K562 (cell line): Measurements from ENCODE around the gene DAB2. TPM values are rescaled to one million over a fixed set of nuclear protein-coding genes. Genes with fewer than 3 reads are reported as not detected.

Experiments used
- ATAC-seq: fragments of 200-7000 bp; cut with Tn5 transposase; 3 replicates; pipeline ENCODE4 v1.9.1; 2020; ENCODE audit warnings: moderate library complexity
- BruUV-seq: library from RNA; stranded (reverse); fragments of 400-500 nt; replicated peaks from 2 replicates; lab custom pipeline; 2021; lab: Mats Ljungman, UMichigan
- CTCF ChIA-PET: fragments of 300-600 bp; formaldehyde crosslinking; extraction: SDS; loops from one replicate; lab custom pipeline; 2021; ENCODE audit warnings: low intra/inter-chr PET ratio; lab: Yijun Ruan, JAX
- POLR2A ChIA-PET: fragments of 300-600, 350-650 bp; sonication (Branson Sonifier 250); formaldehyde crosslinking; extraction: SDS; loops from one replicate; lab custom pipeline; 2021; ENCODE audit warnings: antibody characterized with exemption, inconsistent platforms; lab: Yijun Ruan, JAX
- DNase-seq, 4 experiments: peaks; one replicate each; pipeline versions ENCODE4 v3.0.0 to v3.0.0-alpha.2; 2011 to 2018; ENCODE audit warnings: low spot score in 3 of 4, mixed read lengths in 3 of 4; ENCODE audit errors: extremely low read depth in 1 of 4
- FAIRE-seq: peaks from 2 replicates; lab custom pipeline; 2011; peaks lifted over from hg19 to GRCh38; lab: Jason Lieb, UNC
- H2AFZ ChIP-seq: 2 replicates; pipeline ENCODE4 v1.6.0; 2011; ENCODE audit warnings: low read depth, low read length, control low read depth, inconsistent platforms
- H3K27ac ChIP-seq: fragments of 200-600 bp; 3 replicates; pipeline ENCODE4 v1.8.0; 2011; ENCODE audit warnings: low read depth, mild to moderate bottlenecking, control low read depth, inconsistent platforms, low read length, moderate library complexity, mixed read lengths; ENCODE audit errors: extremely low read depth
- H3K27me3 ChIP-seq, 2 experiments: fragments of 300-600 bp in 1 of 2; 2 replicates in 1 of 2; 3 replicates in 1 of 2; pipeline versions ENCODE4 v1.6.0 to v1.8.0; 2011; ENCODE audit warnings: inconsistent platforms in 2 of 2, low read length in 2 of 2, mild to moderate bottlenecking in 1 of 2, mixed read lengths in 1 of 2, moderate library complexity in 1 of 2; ENCODE audit not compliant: control insufficient read depth in 2 of 2, insufficient read depth in 2 of 2
- H3K36me3 ChIP-seq: fragments of 300-600 bp; 3 replicates; pipeline ENCODE4 v1.8.0; 2011; ENCODE audit warnings: mild to moderate bottlenecking, low read length, inconsistent platforms; ENCODE audit not compliant: control insufficient read depth, insufficient read depth
- H3K4me1 ChIP-seq, 2 experiments: fragments of 200-600 bp in 1 of 2; replicated peaks in 1 of 2; 2 replicates in 1 of 2; 3 replicates in 1 of 2; pipeline versions ENCODE4 v1.5.1 to v1.8.0; 2011; ENCODE audit warnings: inconsistent platforms in 2 of 2, low read length in 2 of 2, mild to moderate bottlenecking in 1 of 2, mixed read lengths in 1 of 2, moderate library complexity in 1 of 2; ENCODE audit not compliant: control insufficient read depth in 2 of 2, insufficient read depth in 2 of 2
- H3K4me2 ChIP-seq: 2 replicates; pipeline ENCODE4 v1.6.1; 2011; ENCODE audit warnings: low read length, control low read depth, inconsistent platforms, mixed read lengths; ENCODE audit not compliant: insufficient read depth
- H3K4me3 ChIP-seq: fragments of 200-600 bp; sonication (generic), shearing (Covaris generic); 2 replicates; pipeline ENCODE4 v1.5.1; 2016; ENCODE audit warnings: control low read depth, inconsistent platforms
- H3K79me2 ChIP-seq: fragments of 200-600 bp; 3 replicates; pipeline ENCODE4 v1.8.0; 2011; ENCODE audit warnings: low read length, inconsistent platforms; ENCODE audit not compliant: control insufficient read depth, insufficient read depth
- H3K9ac ChIP-seq, 2 experiments: 2 replicates each; pipeline versions ENCODE4 v1.6.0 to v1.6.1; 2011; ENCODE audit warnings: low read depth in 2 of 2, low read length in 2 of 2, control low read depth in 1 of 2, inconsistent platforms in 1 of 2, mild to moderate bottlenecking in 1 of 2, mixed read lengths in 1 of 2; ENCODE audit not compliant: insufficient read depth in 1 of 2
- H3K9me1 ChIP-seq: one replicate; pipeline ENCODE4 v1.6.0; 2011; ENCODE audit warnings: inconsistent platforms, mild to moderate bottlenecking, low read length, moderate library complexity; ENCODE audit not compliant: control insufficient read depth, insufficient read depth
- H3K9me3 ChIP-seq: replicated peaks from 2 replicates; pipeline ENCODE4 v1.5.1; 2011; ENCODE audit warnings: low read depth, low read length, inconsistent platforms; ENCODE audit not compliant: control insufficient read depth, insufficient read depth
- H4K20me1 ChIP-seq: replicated peaks from 2 replicates; pipeline ENCODE4 v1.6.1; 2011; ENCODE audit warnings: low read length, inconsistent platforms, mixed read lengths; ENCODE audit not compliant: control insufficient read depth, insufficient read depth
- FOXO4 ChIP-seq: fragments of 450-650 bp; formaldehyde crosslinking; IDR thresholded peaks from 2 replicates; pipeline ENCODE4 v1.4.0; 2020; ENCODE audit warnings: mild to moderate bottlenecking, moderate library complexity
- GATA2 ChIP-seq: sonication (generic); formaldehyde crosslinking; IDR thresholded peaks from 2 replicates; pipeline ENCODE4 v1.4.0; 2020; ENCODE audit warnings: mild to moderate bottlenecking, missing genetic modification reagents
- ID3 ChIP-seq, 2 experiments: fragments of 250-450 bp in 1 of 2; fragments of 450-650 bp in 1 of 2; sonication (Bioruptor Pico) in 1 of 2; IDR thresholded peaks; 2 replicates each; pipeline versions ENCODE4 v1.6.1 to v1.8.0; 2016 to 2021; ENCODE audit warnings: mild to moderate bottlenecking in 2 of 2, moderate library complexity in 2 of 2, missing compliant biosample characterization in 1 of 2, missing genetic modification characterization in 1 of 2
- TBP ChIP-seq: optimal IDR thresholded peaks from 2 replicates; pipeline ENCODE3; 2011; ENCODE audit warnings: low read depth, low read length, improper control_type of control experiment
- YBX1 ChIP-seq: fragments of 450-650 bp; IDR thresholded peaks from 2 replicates; pipeline ENCODE4 v1.7.1; 2016; ENCODE audit warnings: mild to moderate bottlenecking
- ZNF592 ChIP-seq: fragments of 450-650 bp; IDR thresholded peaks from 2 replicates; pipeline ENCODE4 v1.6.1; 2017; ENCODE audit warnings: antibody characterized with exemption, mild to moderate bottlenecking
- WGBS: fragments of 100-300 bp; shearing (Covaris generic); methylation state at CpG from one replicate; pipeline ENCODE4 v1.1.6; 2016; ENCODE audit warnings: low coverage, mixed read lengths; ENCODE audit not compliant: insufficient coverage; ENCODE audit errors: missing lambda C conversion rate; 5-methylcytosine and 5-hydroxymethylcytosine counted together
- in situ Hi-C: fragments of 300-500 bp; cut with MboI; formaldehyde crosslinking; loops from 4 replicates; pipeline ENCODE4 v1.15.0; 2018; ENCODE audit warnings: inconsistent platforms, mixed read lengths
- intact Hi-C: fragments of 100-400 bp; cut with micrococcal nuclease; formaldehyde crosslinking; loops from 2 replicates; pipeline ENCODE4 v1.14.2; 2022
- polyA plus RNA-seq, 8 experiments: library from polyadenylated mRNA; depleted of rRNA in 4 of 8; stranded (reverse) in 5 of 8; unstranded in 3 of 8; fragments of >200 nt; fragmentation: Nextera tagmentation in 2 of 8; fragmentation: Illumina TruSeq in 1 of 8; extraction: Ambion mirVana in 2 of 8; extraction: Trizol in 1 of 8; gene quantifications; 2 replicates each; pipeline versions ENCODE4 v1.2.1 to v1.2.3, GENCODE V29; 2011 to 2014; ENCODE audit warnings: inconsistent platforms in 1 of 8, missing spikeins in 1 of 8
- total RNA-seq, 7 experiments: library from RNA; depleted of rRNA in 6 of 7; stranded (reverse); fragments of >200 nt in 6 of 7; fragmentation: Illumina TruSeq in 2 of 7; extraction: Trizol in 2 of 7; gene quantifications; 2 replicates each; pipeline versions ENCODE4 v1.2.1 to v1.2.3, GENCODE V29; 2011 to 2021; ENCODE audit warnings: low replicate concordance in 1 of 7
- TF ChIP-seq, protein P1 (sequence below): fragments of 250-450 bp; sonication (Bioruptor Pico); IDR thresholded peaks from 2 replicates; pipeline ENCODE4 v1.4.0; 2020; ENCODE audit warnings: mild to moderate bottlenecking, moderate library complexity, borderline replicate concordance
- TF ChIP-seq, protein P2 (sequence below): sonication (generic); formaldehyde crosslinking; IDR thresholded peaks from 2 replicates; pipeline ENCODE4 v1.8.1; 2023; ENCODE audit warnings: mild to moderate bottlenecking, missing genetic modification reagents, moderate library complexity

DAB2 gene
- total and polyA plus RNA-seq, 9 of the 15 experiments (the other 6 are each of a cell fraction or from before 2014, with no cell fraction given) = 6.6 to 29.9 (median 24.1) TPM

- intact Hi-C loops (no loop called here), in situ Hi-C loops (no loop called here)
- H3K27ac ChIP-seq = no peak overlapping the region
- 46% methylated on average over 1 of the region's 1 CpG for WGBS
- DNase-seq (no peak), FAIRE-seq (no peak), ATAC-seq (no peak)
- POLR2A ChIA-PET = interaction anchor here (2.2 kb wide), 1 partner anchor 9 kb away, joined by 6 read pairs; no protein-coding TSS in a partner anchor
- no peaks in the 10 kb centered on the region for H3K9me1 ChIP-seq
- no peaks in the 10 kb centered on the region for H4K20me1 ChIP-seq
- H3K4me1 ChIP-seq = no peaks in the 10 kb centered on the region
- H3K4me2 ChIP-seq = no peak overlapping the region
- H3K9me3 ChIP-seq = no peaks in the 10 kb centered on the region
- BruUV-seq = no TSS peak
- no peak overlapping the region for H2AFZ ChIP-seq
- H3K9ac ChIP-seq = no peak overlapping the region
- H3K79me2 ChIP-seq = no peaks in the 10 kb centered on the region
- CTCF ChIA-PET = no interaction called here
- no peaks in the 10 kb centered on the region for H3K27me3 ChIP-seq
- no peak overlapping the region for H3K4me3 ChIP-seq
- H3K36me3 ChIP-seq = no peaks in the 10 kb centered on the region
- TF ChIP-seq, protein P1, sequence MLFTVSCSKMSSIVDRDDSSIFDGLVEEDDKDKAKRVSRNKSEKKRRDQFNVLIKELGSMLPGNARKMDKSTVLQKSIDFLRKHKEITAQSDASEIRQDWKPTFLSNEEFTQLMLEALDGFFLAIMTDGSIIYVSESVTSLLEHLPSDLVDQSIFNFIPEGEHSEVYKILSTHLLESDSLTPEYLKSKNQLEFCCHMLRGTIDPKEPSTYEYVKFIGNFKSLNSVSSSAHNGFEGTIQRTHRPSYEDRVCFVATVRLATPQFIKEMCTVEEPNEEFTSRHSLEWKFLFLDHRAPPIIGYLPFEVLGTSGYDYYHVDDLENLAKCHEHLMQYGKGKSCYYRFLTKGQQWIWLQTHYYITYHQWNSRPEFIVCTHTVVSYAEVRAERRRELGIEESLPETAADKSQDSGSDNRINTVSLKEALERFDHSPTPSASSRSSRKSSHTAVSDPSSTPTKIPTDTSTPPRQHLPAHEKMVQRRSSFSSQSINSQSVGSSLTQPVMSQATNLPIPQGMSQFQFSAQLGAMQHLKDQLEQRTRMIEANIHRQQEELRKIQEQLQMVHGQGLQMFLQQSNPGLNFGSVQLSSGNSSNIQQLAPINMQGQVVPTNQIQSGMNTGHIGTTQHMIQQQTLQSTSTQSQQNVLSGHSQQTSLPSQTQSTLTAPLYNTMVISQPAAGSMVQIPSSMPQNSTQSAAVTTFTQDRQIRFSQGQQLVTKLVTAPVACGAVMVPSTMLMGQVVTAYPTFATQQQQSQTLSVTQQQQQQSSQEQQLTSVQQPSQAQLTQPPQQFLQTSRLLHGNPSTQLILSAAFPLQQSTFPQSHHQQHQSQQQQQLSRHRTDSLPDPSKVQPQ = no peak
- TF ChIP-seq ZNF592 (no peak), GATA2 (no peak), ID3 (CRISPR knock-in tag; IDR thresholded peaks at IDR 0.05) (no peak), ID3 (tag; IDR thresholded peaks at IDR 0.05) (no peak), YBX1 (no peak), TBP (no peak), FOXO4 (CRISPR knock-in tag) (no peak)
- TF ChIP-seq, protein P2, sequence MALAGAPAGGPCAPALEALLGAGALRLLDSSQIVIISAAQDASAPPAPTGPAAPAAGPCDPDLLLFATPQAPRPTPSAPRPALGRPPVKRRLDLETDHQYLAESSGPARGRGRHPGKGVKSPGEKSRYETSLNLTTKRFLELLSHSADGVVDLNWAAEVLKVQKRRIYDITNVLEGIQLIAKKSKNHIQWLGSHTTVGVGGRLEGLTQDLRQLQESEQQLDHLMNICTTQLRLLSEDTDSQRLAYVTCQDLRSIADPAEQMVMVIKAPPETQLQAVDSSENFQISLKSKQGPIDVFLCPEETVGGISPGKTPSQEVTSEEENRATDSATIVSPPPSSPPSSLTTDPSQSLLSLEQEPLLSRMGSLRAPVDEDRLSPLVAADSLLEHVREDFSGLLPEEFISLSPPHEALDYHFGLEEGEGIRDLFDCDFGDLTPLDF (CRISPR knock-in tag) = no peak
These were observed 40.5 kb downstream of the DAB2 start for GRCh38 chr5:39384271-39384670.
